ENCODE measurements around the gene ZFP62. TPM values are rescaled to one million over a fixed set of nuclear protein-coding genes. Genes with fewer than 3 reads are reported as not detected.

ZFP62 gene
- total RNA-seq, 4 donors from 2014 or later: 9.2 to 21.8 (median 10.8) TPM

GRCh38 chr5:180853121-180853847 lies 7.8 kb downstream of the ZFP62 start:
- ATAC-seq (ENCODE audit: low FRiP score) (no peak), DNase-seq (ENCODE audit: low spot score) (no peak)
- no peak for TF ChIP-seq CTCF (IDR thresholded peaks at IDR 0.05)

- DNase-seq (ENCODE audit: low spot score) (no peak), ATAC-seq (ENCODE audit: low FRiP score) (no peak)
- TF ChIP-seq CTCF (IDR thresholded peaks at IDR 0.05): no peak
Observed at GRCh38 chr5:180852495-180852894, 8.6 kb downstream of the ZFP62 start.

GRCh38 chr5:180850434-180851078 lies 10.5 kb downstream of the ZFP62 start:
- no peak for ATAC-seq (ENCODE audit: low FRiP score)
- no peak for DNase-seq (ENCODE audit: low spot score)
- no peak for TF ChIP-seq CTCF (IDR thresholded peaks at IDR 0.05)

GRCh38 chr5:180849827-180850226 lies 11.2 kb downstream of the ZFP62 start:
- DNase-seq (ENCODE audit: low spot score): no peak
- TF ChIP-seq CTCF (IDR thresholded peaks at IDR 0.05): no peak
- no peak for ATAC-seq (ENCODE audit: low FRiP score)

GRCh38 chr5:180848878-180849277 lies 12.2 kb downstream of the ZFP62 start:
- ATAC-seq (ENCODE audit: low FRiP score) (no peak), DNase-seq (ENCODE audit: low spot score) (no peak)
- TF ChIP-seq CTCF (IDR thresholded peaks at IDR 0.05): no peak

- TF ChIP-seq CTCF (IDR thresholded peaks at IDR 0.05): no peak
- no peak for DNase-seq (ENCODE audit: low spot score)
- no peak for ATAC-seq (ENCODE audit: low FRiP score)
Observed at GRCh38 chr5:180848265-180848664, 12.8 kb downstream of the ZFP62 start.

GRCh38 chr5:180847026-180847425 lies 14.1 kb downstream of the ZFP62 start:
- DNase-seq (ENCODE audit: low spot score) (no peak), ATAC-seq (ENCODE audit: low FRiP score) (no peak)
- no peak for TF ChIP-seq CTCF (IDR thresholded peaks at IDR 0.05)
